Measurements from ENCODE around the gene EID2B. TPM values are rescaled to one million over a fixed set of nuclear protein-coding genes. Genes with fewer than 3 reads are reported as not detected.

Gene EID2B
- total and polyA plus RNA-seq, 10 of the 15 experiments (the other 5 are each of a cell fraction or from before 2014, with no cell fraction given), result 2.9 to 10.1 (median 5.0) TPM

GRCh38 chr19:39492225-39492624 lies 40.4 kb downstream of the EID2B start:
- Histone ChIP-seq H3K9ac (ENCODE audit: control insufficient read depth, insufficient read depth, low read length) (no peak overlapping the region), H3K79me2 (ENCODE audit: control insufficient read depth, insufficient read depth, low read length) (no peaks in the 10 kb centered on the region), H3K4me3 (no peak overlapping the region), H4K20me1 (ENCODE audit: control insufficient read depth, insufficient read depth) (no peaks in the 10 kb centered on the region), H3K27ac (ENCODE audit: control insufficient read depth, insufficient read depth) (no peak overlapping the region), H3K9me3 (replicated peaks; ENCODE audit: control insufficient read depth, insufficient read depth, low read length) (no peaks in the 10 kb centered on the region), H3K27me3 (replicated peaks in 1 of 2; ENCODE audit: control insufficient read depth in 2 of 2, insufficient read depth in 2 of 2, low read length in 1 of 2) (no peaks in the 10 kb centered on the region), H3K4me1 (ENCODE audit: control insufficient read depth, insufficient read depth, low read length) (no peaks in the 10 kb centered on the region), H2AFZ (ENCODE audit: control insufficient read depth, low read depth, low read length) (no peak overlapping the region), H3K36me3 (ENCODE audit: control insufficient read depth in 2 of 2, insufficient read depth in 2 of 2, low read length in 1 of 2) (peaks cover 14 to 19% of the 10 kb centered on the region in 2 experiments; a peak in 3 of 4 replicates), H3K4me2 (ENCODE audit: control insufficient read depth, insufficient read depth) (no peak overlapping the region)
- WGBS (ENCODE audit: insufficient coverage, insufficient replicate concordance, low lambda C conversion rate, missing lambda C conversion rate), result 85% methylated on average over 6 of the region's 6 CpGs
- ChIA-PET SMC1A (ENCODE audit: uncharacterized antibody, unreplicated experiment) (interaction anchor here (0.8 to 1.2 kb wide), 2 partner anchors 42 to 51 kb away, joined by 3 read pairs; no protein-coding TSS in a partner anchor), RAD21 (ENCODE audit: unreplicated experiment) (no interaction called here), POLR2A (no interaction called here), CTCF (no interaction called here)
- TF ChIP-seq PAX8 (IDR thresholded peaks at IDR 0.05) (no peak), GATAD2B (conservative IDR thresholded peaks at IDR 0.05; ENCODE audit: low read depth) (no peak), ZNF274 (IDR thresholded peaks at IDR 0.05; ENCODE audit: insufficient read depth, insufficient read length) (no peak), CBX3 (IDR thresholded peaks at IDR 0.05; ENCODE audit: borderline replicate concordance, low read depth) (no peak), PML (IDR thresholded peaks at IDR 0.05; ENCODE audit: low read length) (no peak), NKRF (conservative IDR thresholded peaks at IDR 0.05) (no peak), MXI1 (IDR thresholded peaks at IDR 0.05; ENCODE audit: low read depth, low read length) (no peak), CBFB (IDR thresholded peaks at IDR 0.05; ENCODE audit: low read depth) (no peak), CHD1 (IDR thresholded peaks at IDR 0.05; ENCODE audit: low read depth, low read length) (no peak), STAT1 (conservative IDR thresholded peaks at IDR 0.05) (no peak)
- TF ChIP-seq, protein P1, sequence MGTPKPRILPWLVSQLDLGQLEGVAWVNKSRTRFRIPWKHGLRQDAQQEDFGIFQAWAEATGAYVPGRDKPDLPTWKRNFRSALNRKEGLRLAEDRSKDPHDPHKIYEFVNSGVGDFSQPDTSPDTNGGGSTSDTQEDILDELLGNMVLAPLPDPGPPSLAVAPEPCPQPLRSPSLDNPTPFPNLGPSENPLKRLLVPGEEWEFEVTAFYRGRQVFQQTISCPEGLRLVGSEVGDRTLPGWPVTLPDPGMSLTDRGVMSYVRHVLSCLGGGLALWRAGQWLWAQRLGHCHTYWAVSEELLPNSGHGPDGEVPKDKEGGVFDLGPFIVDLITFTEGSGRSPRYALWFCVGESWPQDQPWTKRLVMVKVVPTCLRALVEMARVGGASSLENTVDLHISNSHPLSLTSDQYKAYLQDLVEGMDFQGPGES (IDR thresholded peaks at IDR 0.05), result no peak
- FAIRE-seq (no peak), DNase-seq (ENCODE audit: low read depth, low spot score) (no peak), ATAC-seq (no peak)
- BruUV-seq (replicated peaks), result no TSS peak
- in situ Hi-C loops (cut with MboI), result no loop called here
- intact Hi-C loops (cut with micrococcal nuclease; ENCODE audit: unreplicated experiment), result no loop called here
